Right cardiac atrium (tissue), 5 donors: ENCODE results near the gene EIF5AL1. TPM values are rescaled to one million over a fixed set of nuclear protein-coding genes. Genes with fewer than 3 reads are reported as not detected.
"Not testable (repeated sequence)": the region's sequence is repeated elsewhere in the genome, so short reads cannot be mapped to it uniquely, and the experiment has no call there.

Experiments used
- ATAC-seq, 2 donors: fragments of 200-7000 bp; cut with Tn5 transposase; one replicate each; pipeline versions ENCODE4 v1.8.0 to v1.9.1; 2020; ENCODE audit warnings: moderate library complexity in 2 of 2, mild to moderate bottlenecking in 1 of 2
- DNase-seq, 3 donors: peaks; one replicate each; pipeline ENCODE4 v3.0.0-alpha.2; 2020
- H3K27ac ChIP-seq: one replicate; pipeline ENCODE4 v1.5.1; 2013; ENCODE audit warnings: mild to moderate bottlenecking, low read length, control low read depth, moderate library complexity
- H3K27me3 ChIP-seq: one replicate; pipeline ENCODE4 v1.6.1; 2013; ENCODE audit not compliant: control insufficient read depth, insufficient read depth
- H3K4me1 ChIP-seq: one replicate; pipeline ENCODE4 v1.6.1; 2013; ENCODE audit warnings: low read length; ENCODE audit not compliant: control insufficient read depth, insufficient read depth
- H3K4me3 ChIP-seq: one replicate; pipeline ENCODE4 v1.5.1; 2013; ENCODE audit warnings: low read length, control low read depth
- H3K9me3 ChIP-seq: one replicate; pipeline ENCODE4 v1.6.1; 2013; ENCODE audit warnings: low read length; ENCODE audit not compliant: control insufficient read depth
- whole genome bisulfite sequencing: extraction: QIAGEN DNeasy Blood & Tissue Kit; methylation state at CpG from one replicate; pipeline ENCODE4 v1.1.7; 2013; 5-methylcytosine and 5-hydroxymethylcytosine counted together
- intact Hi-C, 4 donors: fragments of 100-400 bp; cut with DNase I; formaldehyde crosslinking; loops; one replicate each; pipeline versions ENCODE4 v1.11.0 to v1.14.0; 2022 to 2023
- long read RNA-seq, 4 donors: library from polyadenylated mRNA; unstranded; transcript quantifications; one replicate each; pipeline ENCODE4 v2.0.0, GENCODE V29; 2020 to 2021
- polyA plus RNA-seq: library from polyadenylated mRNA; stranded (reverse); fragments of 200-250 nt; gene quantifications from one replicate; pipeline ENCODE4 v1.2.3, GENCODE V29; 2013
- total RNA-seq, 4 donors: library from RNA; stranded (reverse); fragmentation: NEBNext Ultra II Directional; extraction: Animal tissue kit (Norgen Biotek cat#: 25700); gene quantifications; one replicate each; pipeline ENCODE4 v1.2.1, GENCODE V29; 2021
- donor health status: healthy with polysubstance abuse.
- donor health status: DM: no; HTN: yes; CAD: no.
- donor health status: DM: no; HTN: no; CAD: no.
- donor health status: DM: no; HTN: yes; CAD: no; lungs with severe emphysema.
- donor health status: DM: yes; HTN: yes; CAD: no.

Gene EIF5AL1
- total RNA-seq, result under 1 TPM in 3 of 4 donors, not detected in 1; 0.09 to 0.57 (median 0.19) TPM
- 0.45 TPM for polyA plus RNA-seq
- long read RNA-seq, donor 1, partial matches to known transcripts, result 0 of 2 reads
- long read RNA-seq, donor 1, other reads (novel, unspliced or antisense), result 0 of 2 reads
- long read RNA-seq, donor 2, result 0 reads
- long read RNA-seq, donor 3, result 0 reads
- long read RNA-seq, donor 4, result 0 reads

GRCh38 chr10:79511891-79512583 lies at the start of gene EIF5AL1:
Gene EIF5AL1, plus strand, starts transcription at chr10:79512533. Its CDS starts 117 bp downstream, at chr10:79512650.
- intact Hi-C loops, H3K4me1 ChIP-seq, H3K27me3 ChIP-seq, H3K9me3 ChIP-seq, H3K27ac ChIP-seq, DNase-seq, ATAC-seq, H3K4me3 ChIP-seq: not testable (repeated sequence)
- 88% methylated on average over 15 of the region's 17 CpGs for WGBS

GRCh38 chr10:79463578-79464496 lies 48.5 kb upstream of the EIF5AL1 start:
- intact Hi-C loops, result no loop called here
- 69% methylated on average over 10 of the region's 10 CpGs for WGBS
- peaks cover 8% of the 10 kb centered on the region for H3K4me1 ChIP-seq
- DNase-seq, result peak; percentile 64 to 81 (median 74)
- H3K27me3 ChIP-seq, result no peaks in the 10 kb centered on the region
- peak; percentile 46 to 55 for ATAC-seq
- no peaks in the 10 kb centered on the region for H3K9me3 ChIP-seq
- H3K4me3 ChIP-seq, result no peak overlapping the region
- no peak overlapping the region for H3K27ac ChIP-seq

DNA sequence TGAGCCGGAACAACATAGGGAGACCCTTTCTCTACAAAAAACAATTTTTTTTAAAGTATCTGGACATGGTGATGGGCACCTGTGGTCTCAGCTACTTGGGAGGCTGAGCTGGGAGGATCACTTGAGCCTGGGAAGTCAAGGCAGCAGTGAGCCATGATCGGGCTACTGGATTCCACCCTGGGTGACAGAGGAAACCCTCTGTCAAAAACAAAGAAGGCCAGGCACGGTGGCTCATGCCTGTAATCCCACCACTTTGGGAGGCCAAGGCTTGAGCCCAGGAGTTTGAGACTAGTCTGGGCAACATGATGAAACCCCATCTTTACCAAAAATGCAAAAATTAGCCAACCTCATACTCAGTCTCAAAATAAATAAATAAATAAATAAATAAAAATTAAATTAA lies 47.0 kb upstream of the EIF5AL1 start:
- Histone ChIP-seq H3K27ac (no peak overlapping the region), H3K27me3 (no peaks in the 10 kb centered on the region), H3K4me3 (no peak overlapping the region), H3K9me3 (no peaks in the 10 kb centered on the region), H3K4me1 (peaks cover 8% of the 10 kb centered on the region)
- ATAC-seq (no peak), DNase-seq (no peak)
- WGBS, result 90% methylated on average over 3 of the region's 3 CpGs
- intact Hi-C loops, result loop anchor here in 3 of 4 donors (5.0 kb wide), 1 partner anchor 88 kb away; no protein-coding TSS in a partner anchor

GRCh38 chr10:79468015-79468560 lies 44.2 kb upstream of the EIF5AL1 start:
- 50% methylated on average over 3 of the region's 3 CpGs for WGBS
- DNase-seq (no peak), ATAC-seq (peak; percentile 24 to 42)
- H3K4me3 ChIP-seq, result no peak overlapping the region
- H3K9me3 ChIP-seq, result no peaks in the 10 kb centered on the region
- H3K27me3 ChIP-seq, result no peaks in the 10 kb centered on the region
- H3K27ac ChIP-seq, result peak overlapping the region; percentile 19
- peaks cover 8% of the 10 kb centered on the region for H3K4me1 ChIP-seq
- intact Hi-C loops, result loop anchor here in 3 of 4 donors (5.0 kb wide), 1 partner anchor 91 kb away; no protein-coding TSS in a partner anchor

DNA sequence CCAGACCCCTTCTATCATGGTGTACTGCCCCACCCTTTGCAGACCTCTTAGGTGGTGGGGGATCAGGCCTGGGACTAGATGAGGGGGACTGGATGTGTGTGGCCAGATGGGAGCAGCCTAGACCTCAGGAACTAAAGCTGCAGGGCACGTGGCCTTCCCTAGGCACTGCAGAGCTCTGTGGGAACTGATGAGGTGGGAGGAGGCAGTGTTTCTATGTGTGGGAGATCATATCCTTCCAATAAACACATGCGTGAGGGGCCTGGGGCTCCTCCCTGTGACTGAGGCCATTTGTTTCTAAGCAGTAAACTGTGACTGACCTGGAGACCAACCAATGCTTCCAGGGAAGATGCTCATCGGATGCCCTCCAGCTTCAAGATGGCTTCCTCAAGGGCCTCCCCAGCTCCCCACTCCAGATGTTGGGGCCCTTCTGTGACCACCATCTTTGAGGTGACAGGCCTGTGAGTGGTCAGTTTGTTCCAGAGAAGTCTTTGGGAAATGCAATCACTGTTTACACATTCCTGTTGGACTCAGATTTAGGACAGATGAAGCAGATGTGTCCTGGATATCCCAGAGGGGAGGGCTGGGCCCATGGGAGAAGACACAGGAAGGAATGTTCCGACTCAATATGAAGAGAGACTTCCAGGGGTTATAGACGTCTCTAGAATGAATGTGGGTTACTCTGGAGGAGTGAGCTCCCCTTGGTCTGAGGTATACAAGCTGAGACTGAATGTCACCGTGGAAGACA lies 43.3 kb upstream of the EIF5AL1 start:
- Histone ChIP-seq H3K9me3 (no peaks in the 10 kb centered on the region), H3K4me1 (peaks cover 6% of the 10 kb centered on the region), H3K4me3 (no peak overlapping the region), H3K27me3 (no peaks in the 10 kb centered on the region), H3K27ac (no peak overlapping the region)
- intact Hi-C loops, result loop anchor here in 3 of 4 donors (5.0 kb wide), 1 partner anchor 92 kb away; no protein-coding TSS in a partner anchor
- WGBS, result 79% methylated on average over 6 of the region's 6 CpGs
- DNase-seq (no peak), ATAC-seq (no peak)

DNA sequence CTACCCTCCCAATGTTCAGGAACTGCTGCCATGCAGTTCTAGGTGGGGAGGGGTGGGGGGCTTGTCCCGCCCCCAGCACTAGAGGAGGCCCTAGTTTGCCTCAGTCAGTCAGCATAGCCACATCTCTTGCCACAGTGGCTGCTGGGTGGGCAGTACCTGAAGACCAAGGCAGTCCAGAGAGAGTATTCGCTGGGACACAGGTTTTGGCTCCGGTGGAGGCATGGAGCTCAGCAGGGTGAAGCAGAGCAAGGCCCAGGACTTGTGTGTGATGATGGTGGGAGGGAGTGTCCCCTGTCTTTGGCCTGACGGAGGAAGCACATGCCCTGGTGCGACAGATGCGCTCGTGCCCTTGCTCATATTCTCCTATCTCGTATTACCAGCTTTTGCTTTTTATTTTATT lies 42.2 kb upstream of the EIF5AL1 start:
- Histone ChIP-seq H3K4me1 (no peaks in the 10 kb centered on the region), H3K4me3 (no peak overlapping the region), H3K27ac (no peak overlapping the region), H3K27me3 (no peaks in the 10 kb centered on the region), H3K9me3 (no peaks in the 10 kb centered on the region)
- intact Hi-C loops, result loop anchor here in 1 of 4 donors (5.0 kb wide), 1 partner anchor 93 kb away; no protein-coding TSS in a partner anchor
- no peak for ATAC-seq
- DNase-seq, result no peak
- 96% methylated on average over 8 of the region's 8 CpGs for WGBS

- H3K9me3 ChIP-seq, result no peaks in the 10 kb centered on the region
- H3K27me3 ChIP-seq, result no peaks in the 10 kb centered on the region
- ATAC-seq (no peak), DNase-seq (no peak)
- no peak overlapping the region for H3K4me3 ChIP-seq
- 97% methylated on average over 4 of the region's 4 CpGs for WGBS
- no peak overlapping the region for H3K27ac ChIP-seq
- no peaks in the 10 kb centered on the region for H3K4me1 ChIP-seq
- intact Hi-C loops, result loop anchor here in 1 of 4 donors (5.0 kb wide), 1 partner anchor 94 kb away; no protein-coding TSS in a partner anchor
Measured at GRCh38 chr10:79471776-79472175, 40.6 kb upstream of the EIF5AL1 start.

DNA sequence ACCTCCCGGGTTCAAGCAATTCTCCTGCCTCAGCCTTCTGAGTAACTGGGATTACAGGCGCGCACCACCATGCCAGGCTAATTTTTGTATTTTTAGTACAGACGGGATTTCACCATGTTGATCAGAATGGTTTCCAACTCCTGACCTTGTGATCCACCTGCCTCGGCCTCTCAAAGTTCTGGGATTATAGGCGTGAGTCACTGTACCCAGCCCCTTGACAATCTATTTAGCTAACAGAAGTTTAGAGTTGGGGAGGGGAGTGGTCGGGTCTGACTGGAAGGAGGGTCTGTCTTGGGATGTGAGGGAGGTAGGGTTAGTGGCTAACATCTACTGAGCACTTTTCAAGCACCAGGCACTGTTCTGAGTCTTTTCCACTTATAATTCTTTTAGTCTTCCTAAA lies 39.9 kb upstream of the EIF5AL1 start:
- H3K27ac ChIP-seq, result no peak overlapping the region
- no peak for DNase-seq
- intact Hi-C loops, result loop anchor here in 1 of 4 donors (5.0 kb wide), 1 partner anchor 95 kb away; no protein-coding TSS in a partner anchor
- no peak for ATAC-seq
- H3K4me3 ChIP-seq, result no peak overlapping the region
- H3K4me1 ChIP-seq, result no peaks in the 10 kb centered on the region
- no peaks in the 10 kb centered on the region for H3K9me3 ChIP-seq
- H3K27me3 ChIP-seq, result no peaks in the 10 kb centered on the region
- 96% methylated on average over 7 of the region's 7 CpGs for WGBS

DNA sequence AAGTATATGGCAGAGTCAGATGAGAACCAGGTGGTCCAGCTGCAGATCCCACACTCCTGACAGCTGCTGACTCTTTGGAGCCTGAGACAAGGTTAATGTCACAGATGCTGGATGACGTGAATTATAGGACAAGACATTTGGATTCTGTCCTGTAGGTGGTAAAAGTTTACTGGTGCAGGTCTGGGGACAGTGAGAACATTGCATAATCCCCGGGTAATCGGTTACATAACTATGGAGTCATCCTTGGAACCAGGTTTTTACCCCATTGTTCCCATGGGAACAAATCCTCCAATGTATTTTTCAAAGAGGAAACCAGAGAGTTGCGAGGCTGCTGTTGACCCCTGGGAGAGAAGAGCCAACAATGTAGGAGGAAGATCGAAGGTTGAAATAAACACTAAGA lies 39.4 kb upstream of the EIF5AL1 start:
- Histone ChIP-seq H3K27ac (no peak overlapping the region), H3K27me3 (no peaks in the 10 kb centered on the region), H3K4me3 (no peak overlapping the region), H3K4me1 (no peaks in the 10 kb centered on the region), H3K9me3 (no peaks in the 10 kb centered on the region)
- no peak for ATAC-seq
- 70% methylated on average over 5 of the region's 5 CpGs for WGBS
- no peak for DNase-seq
- intact Hi-C loops, result loop anchor here in 1 of 4 donors (5.0 kb wide), 1 partner anchor 96 kb away; no protein-coding TSS in a partner anchor
